Natural killer cell treated with Interleukin-12 subunit alpha and Interleukin-12 subunit beta and Interleukin-15 and Interleukin-18, amount 100 ng/mL, for 72 hours (primary cell): ENCODE data around the gene CHD5. TPM values are rescaled to one million over a fixed set of nuclear protein-coding genes. Genes with fewer than 3 reads are reported as not detected.

Experiments
- ATAC-seq, 2 donors: fragments of 150-1000 bp; cut with Tn5 transposase in 1 of 2; sonication (Bioruptor Pico), chemical (Tn5 transposase) in 1 of 2; 2 replicates each; pipeline ENCODE4 v1.10.0; 2021
- DNase-seq: peaks from one replicate; pipeline ENCODE4 v3.0.0; 2022; ENCODE audit warnings: low spot score
- H3K27ac Mint-ChIP-seq, 2 donors: 1 replicate in 1 of 2; 2 replicates in 1 of 2; pipeline ENCODE4 v1.8.0; 2022; ENCODE audit warnings: mixed read lengths in 2 of 2, mild to moderate bottlenecking in 1 of 2, moderate library complexity in 1 of 2
- H3K27me3 Mint-ChIP-seq, 2 donors: 1 replicate in 1 of 2; 2 replicates in 1 of 2; pipeline ENCODE4 v1.8.0; 2022; ENCODE audit warnings: mixed read lengths in 2 of 2
- H3K36me3 Mint-ChIP-seq: one replicate; pipeline ENCODE4 v1.8.0; 2022; ENCODE audit warnings: mixed read lengths
- H3K4me1 Mint-ChIP-seq, 2 donors: 1 replicate in 1 of 2; 2 replicates in 1 of 2; pipeline ENCODE4 v1.8.0; 2022; ENCODE audit warnings: low read depth in 2 of 2, mixed read lengths in 2 of 2, mild to moderate bottlenecking in 1 of 2
- H3K4me3 Mint-ChIP-seq: one replicate; pipeline ENCODE4 v1.8.0; 2022; ENCODE audit warnings: mixed read lengths
- H3K9me3 Mint-ChIP-seq: 2 replicates; pipeline ENCODE4 v1.8.0; 2022; ENCODE audit warnings: mixed read lengths
- total RNA-seq, 2 donors: library from RNA; stranded (reverse); gene quantifications; one replicate each; pipeline ENCODE4 v1.2.3, GENCODE V29; 2022

CHD5 gene
- total RNA-seq, 2 donors from 2014 or later: 0.31 to 0.78 TPM

GRCh38 chr1:6111991-6112689 lies 68.0 kb downstream of the CHD5 start:
- Mint-ChIP-seq H3K4me3 (no peak overlapping the region), H3K27ac (no peak overlapping the region), H3K9me3 (peaks cover 3% of the 10 kb centered on the region), H3K4me1 (peaks cover 8 to 15% of the 10 kb centered on the region in 2 donors), H3K36me3 (peaks cover 7% of the 10 kb centered on the region), H3K27me3 (peaks cover 14 to 15% of the 10 kb centered on the region in 2 donors)
- ATAC-seq (no peak), DNase-seq (no peak)

DNA sequence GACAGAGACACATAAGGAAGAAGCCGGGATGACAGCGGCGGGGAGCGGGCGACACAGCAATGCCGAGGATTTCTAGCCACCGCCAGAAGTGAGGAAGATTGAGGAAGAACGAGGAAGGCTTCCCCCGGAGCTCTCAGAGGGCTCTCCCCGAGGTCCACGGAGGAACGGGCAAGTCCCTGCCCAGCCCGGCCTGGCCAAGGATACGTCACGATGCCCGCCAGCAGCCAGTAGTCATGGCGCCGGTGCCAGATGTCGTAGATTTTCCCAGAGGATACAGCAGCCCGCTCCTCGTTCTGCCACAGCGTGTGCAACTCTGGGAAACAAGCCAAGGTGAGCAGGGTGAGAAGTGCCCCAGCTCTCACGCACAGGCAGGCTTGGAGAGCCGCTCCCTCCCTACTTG lies 68.5 kb downstream of the CHD5 start:
- ATAC-seq: no peak
- Mint-ChIP-seq H3K9me3 (peaks cover 3% of the 10 kb centered on the region), H3K27ac (no peak overlapping the region), H3K4me3 (no peak overlapping the region), H3K4me1 (peaks cover 8 to 10% of the 10 kb centered on the region in 2 donors), H3K36me3 (peaks cover 2% of the 10 kb centered on the region), H3K27me3 (peaks cover 14 to 15% of the 10 kb centered on the region in 2 donors)
- no peak for DNase-seq

- DNase-seq: no peak
- H3K27ac Mint-ChIP-seq: no peak overlapping the region
- no peak overlapping the region for H3K4me3 Mint-ChIP-seq
- ATAC-seq: no peak
- peaks cover 3% of the 10 kb centered on the region for H3K9me3 Mint-ChIP-seq
- H3K4me1 Mint-ChIP-seq: peaks cover 7 to 8% of the 10 kb centered on the region in 2 donors
- H3K27me3 Mint-ChIP-seq: peaks cover 14 to 15% of the 10 kb centered on the region in 2 donors
- H3K36me3 Mint-ChIP-seq: no peaks in the 10 kb centered on the region
Observed at GRCh38 chr1:6110326-6110725, 69.8 kb downstream of the CHD5 start.

- Mint-ChIP-seq H3K27me3 (peaks cover 14 to 15% of the 10 kb centered on the region in 2 donors), H3K9me3 (peaks cover 3% of the 10 kb centered on the region), H3K36me3 (no peaks in the 10 kb centered on the region), H3K4me1 (peaks cover 7 to 8% of the 10 kb centered on the region in 2 donors), H3K4me3 (no peak overlapping the region), H3K27ac (no peak overlapping the region)
- ATAC-seq: no peak
- no peak for DNase-seq
Observed at GRCh38 chr1:6109688-6110087, 70.4 kb downstream of the CHD5 start.

DNA sequence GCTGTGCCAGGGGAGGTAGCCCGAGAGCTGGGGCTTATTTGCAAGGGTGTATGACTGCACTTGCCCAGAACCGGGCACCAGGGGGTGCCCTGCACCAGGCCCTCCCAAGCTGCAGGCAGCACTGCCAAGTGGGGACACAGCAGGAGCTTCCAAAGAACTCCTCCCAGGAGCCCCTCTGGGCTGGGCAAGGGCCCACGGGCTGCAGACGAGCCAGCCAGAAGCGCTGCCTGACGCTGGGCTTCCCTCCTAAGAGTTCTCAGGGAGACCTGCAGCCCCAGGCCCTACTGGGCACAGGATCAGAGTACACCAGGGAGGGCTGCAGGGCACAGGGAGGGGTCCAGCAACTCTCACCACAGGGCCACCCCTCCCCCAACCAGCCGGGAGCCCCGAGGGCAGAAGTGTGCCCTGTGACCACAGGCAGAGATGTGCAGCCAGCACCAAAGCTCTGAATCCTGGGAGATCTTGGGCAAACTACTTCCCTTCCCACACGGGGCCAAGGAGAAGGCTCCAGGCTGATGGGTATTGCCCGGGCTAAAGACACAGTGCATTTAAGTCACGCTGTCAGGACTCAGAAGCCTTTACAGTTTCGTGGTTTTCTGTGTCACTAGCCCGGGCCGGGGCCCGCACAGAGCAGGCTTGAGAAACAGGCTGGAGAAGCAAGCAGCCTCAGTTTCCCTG lies 71.0 kb downstream of the CHD5 start:
- peaks cover 3% of the 10 kb centered on the region for H3K9me3 Mint-ChIP-seq
- H3K36me3 Mint-ChIP-seq: no peaks in the 10 kb centered on the region
- ATAC-seq (peak; percentile 65 to 71), DNase-seq (no peak)
- peaks cover 7 to 8% of the 10 kb centered on the region in 2 donors for H3K4me1 Mint-ChIP-seq
- peaks cover 14 to 15% of the 10 kb centered on the region in 2 donors for H3K27me3 Mint-ChIP-seq
- no peak overlapping the region for H3K4me3 Mint-ChIP-seq
- H3K27ac Mint-ChIP-seq: no peak overlapping the region

- H3K36me3 Mint-ChIP-seq: no peaks in the 10 kb centered on the region
- no peak overlapping the region for H3K27ac Mint-ChIP-seq
- H3K9me3 Mint-ChIP-seq: peaks cover 3% of the 10 kb centered on the region
- H3K4me1 Mint-ChIP-seq: peaks cover 7 to 8% of the 10 kb centered on the region in 2 donors
- peaks cover 14 to 15% of the 10 kb centered on the region in 2 donors for H3K27me3 Mint-ChIP-seq
- no peak overlapping the region for H3K4me3 Mint-ChIP-seq
- no peak for ATAC-seq
- DNase-seq: no peak
Observed at GRCh38 chr1:6108476-6108875, 71.6 kb downstream of the CHD5 start.

GRCh38 chr1:6107409-6108356 lies 72.4 kb downstream of the CHD5 start:
- ATAC-seq (no peak), DNase-seq (no peak)
- Mint-ChIP-seq H3K27ac (no peak overlapping the region), H3K4me3 (no peak overlapping the region), H3K9me3 (peaks cover 3% of the 10 kb centered on the region), H3K27me3 (peaks cover 14 to 15% of the 10 kb centered on the region in 2 donors), H3K4me1 (peaks cover 7 to 8% of the 10 kb centered on the region in 2 donors), H3K36me3 (no peaks in the 10 kb centered on the region)

DNA sequence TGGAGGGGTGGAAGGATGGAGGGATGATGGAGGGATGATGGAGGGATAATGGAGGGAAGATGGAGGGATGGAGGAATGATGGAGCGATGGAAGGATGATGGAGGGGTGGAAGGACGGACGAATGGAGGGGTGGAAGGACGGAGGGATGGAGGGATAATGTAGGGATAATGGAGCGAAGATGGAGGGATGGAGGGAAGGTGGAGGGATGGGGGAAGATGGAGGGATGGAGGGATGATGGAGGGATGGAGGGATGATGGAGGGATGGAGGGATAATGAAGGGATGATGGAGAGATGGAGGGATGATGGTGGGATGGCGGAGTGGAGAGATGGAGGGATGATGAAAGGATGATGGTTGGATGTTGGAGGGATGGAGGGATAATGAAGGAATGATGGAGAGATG lies 73.1 kb downstream of the CHD5 start:
- no peak overlapping the region for H3K4me3 Mint-ChIP-seq
- peaks cover 7 to 8% of the 10 kb centered on the region in 2 donors for H3K4me1 Mint-ChIP-seq
- no peaks in the 10 kb centered on the region for H3K36me3 Mint-ChIP-seq
- ATAC-seq: no peak
- no peak overlapping the region for H3K27ac Mint-ChIP-seq
- H3K27me3 Mint-ChIP-seq: peaks cover 11 to 15% of the 10 kb centered on the region in 2 donors
- no peak for DNase-seq
- H3K9me3 Mint-ChIP-seq: peaks cover 3% of the 10 kb centered on the region

DNA sequence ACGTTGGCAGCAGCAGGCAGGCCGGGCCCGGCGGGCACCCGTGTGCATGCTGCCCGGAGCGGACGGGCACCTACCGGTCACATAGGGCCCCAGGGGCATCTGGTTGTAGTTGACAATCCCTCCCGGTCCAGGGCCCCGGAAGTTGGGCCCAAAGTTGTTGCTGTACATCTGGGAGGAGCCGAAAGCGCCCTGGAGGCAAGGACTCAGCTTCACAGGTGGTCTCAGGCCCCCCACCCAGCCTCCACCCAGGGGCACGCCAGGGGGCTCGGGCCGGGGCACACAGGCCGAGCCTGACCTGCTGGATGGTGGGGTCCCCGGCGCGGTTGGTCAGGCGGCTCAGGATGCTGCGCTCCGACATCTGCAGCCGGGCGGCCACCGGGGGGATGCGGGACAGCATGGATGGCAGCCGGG lies 73.8 kb downstream of the CHD5 start:
- H3K4me1 Mint-ChIP-seq: peaks cover 7 to 8% of the 10 kb centered on the region in 2 donors
- H3K9me3 Mint-ChIP-seq: peaks cover 3% of the 10 kb centered on the region
- H3K36me3 Mint-ChIP-seq: no peaks in the 10 kb centered on the region
- no peak overlapping the region for H3K27ac Mint-ChIP-seq
- H3K27me3 Mint-ChIP-seq: peaks cover 11 to 15% of the 10 kb centered on the region in 2 donors
- DNase-seq: no peak
- ATAC-seq: no peak
- no peak overlapping the region for H3K4me3 Mint-ChIP-seq

DNA sequence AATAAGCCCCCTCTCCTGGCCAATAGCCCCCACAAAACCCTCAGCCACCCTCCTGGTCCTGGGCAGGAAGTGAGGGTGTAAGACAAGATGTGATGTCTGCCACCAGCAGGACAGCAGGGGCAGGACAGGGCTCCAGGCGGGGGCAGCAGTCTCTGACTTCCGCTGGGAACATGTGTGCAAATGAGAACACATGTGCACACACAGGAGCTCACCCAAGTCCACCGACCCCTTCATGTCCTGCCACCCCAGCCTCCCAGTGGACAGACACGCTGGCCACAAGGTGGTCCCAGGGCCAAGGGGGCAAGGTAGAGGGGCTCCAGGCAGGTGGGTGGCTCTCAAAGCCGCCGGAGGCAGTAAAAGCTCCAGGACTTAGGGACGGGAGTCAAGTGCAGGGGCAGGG lies 74.4 kb downstream of the CHD5 start:
- DNase-seq (no peak), ATAC-seq (no peak)
- H3K4me3 Mint-ChIP-seq: no peak overlapping the region
- H3K4me1 Mint-ChIP-seq: peaks cover 7 to 8% of the 10 kb centered on the region in 2 donors
- peaks cover 3% of the 10 kb centered on the region for H3K9me3 Mint-ChIP-seq
- H3K27ac Mint-ChIP-seq: no peak overlapping the region
- peaks cover 11 to 15% of the 10 kb centered on the region in 2 donors for H3K27me3 Mint-ChIP-seq
- no peaks in the 10 kb centered on the region for H3K36me3 Mint-ChIP-seq

GRCh38 chr1:6105218-6105679 lies 74.9 kb downstream of the CHD5 start:
- no peak for ATAC-seq
- Mint-ChIP-seq H3K4me3 (no peak overlapping the region), H3K4me1 (peaks cover 7 to 8% of the 10 kb centered on the region in 2 donors), H3K9me3 (peaks cover 3% of the 10 kb centered on the region), H3K27me3 (peaks cover 10 to 15% of the 10 kb centered on the region in 2 donors), H3K36me3 (no peaks in the 10 kb centered on the region), H3K27ac (no peak overlapping the region)
- DNase-seq: no peak

GRCh38 chr1:6104631-6105030 lies 75.5 kb downstream of the CHD5 start:
- ATAC-seq (no peak), DNase-seq (no peak)
- no peak overlapping the region for H3K4me3 Mint-ChIP-seq
- peaks cover 3% of the 10 kb centered on the region for H3K9me3 Mint-ChIP-seq
- H3K36me3 Mint-ChIP-seq: no peaks in the 10 kb centered on the region
- peaks cover 9 to 15% of the 10 kb centered on the region in 2 donors for H3K27me3 Mint-ChIP-seq
- H3K27ac Mint-ChIP-seq: no peak overlapping the region
- peaks cover 7 to 8% of the 10 kb centered on the region in 2 donors for H3K4me1 Mint-ChIP-seq

GRCh38 chr1:6103854-6104530 lies 76.1 kb downstream of the CHD5 start:
- ATAC-seq (no peak), DNase-seq (no peak)

More at GRCh38 chr1:6103854-6104530, 76.1 kb downstream of the CHD5 start:
- Mint-ChIP-seq H3K9me3 (peaks cover 3% of the 10 kb centered on the region), H3K27me3 (peaks cover 9 to 15% of the 10 kb centered on the region in 2 donors), H3K27ac (no peak overlapping the region), H3K4me1 (peaks cover 7 to 8% of the 10 kb centered on the region in 2 donors), H3K36me3 (no peaks in the 10 kb centered on the region), H3K4me3 (no peak overlapping the region)
